Pulmonary artery endothelial cell (primary cell): ENCODE results near the gene PLXNB3. TPM values are rescaled to one million over a fixed set of nuclear protein-coding genes. Genes with fewer than 3 reads are reported as not detected.

ENCODE experiments used
- DNase-seq: peaks from one replicate; pipeline ENCODE4 v3.0.0-alpha.2; 2011; ENCODE audit warnings: low read depth, low spot score
- total RNA-seq: library from RNA; depleted of rRNA; stranded (reverse); fragments of >200 nt; gene quantifications from 2 replicates; pipeline ENCODE4 v1.2.3, GENCODE V29; 2014

The PLXNB3 gene
- total RNA-seq, 1 donor from 2014 or later = 5.5 TPM

DNA sequence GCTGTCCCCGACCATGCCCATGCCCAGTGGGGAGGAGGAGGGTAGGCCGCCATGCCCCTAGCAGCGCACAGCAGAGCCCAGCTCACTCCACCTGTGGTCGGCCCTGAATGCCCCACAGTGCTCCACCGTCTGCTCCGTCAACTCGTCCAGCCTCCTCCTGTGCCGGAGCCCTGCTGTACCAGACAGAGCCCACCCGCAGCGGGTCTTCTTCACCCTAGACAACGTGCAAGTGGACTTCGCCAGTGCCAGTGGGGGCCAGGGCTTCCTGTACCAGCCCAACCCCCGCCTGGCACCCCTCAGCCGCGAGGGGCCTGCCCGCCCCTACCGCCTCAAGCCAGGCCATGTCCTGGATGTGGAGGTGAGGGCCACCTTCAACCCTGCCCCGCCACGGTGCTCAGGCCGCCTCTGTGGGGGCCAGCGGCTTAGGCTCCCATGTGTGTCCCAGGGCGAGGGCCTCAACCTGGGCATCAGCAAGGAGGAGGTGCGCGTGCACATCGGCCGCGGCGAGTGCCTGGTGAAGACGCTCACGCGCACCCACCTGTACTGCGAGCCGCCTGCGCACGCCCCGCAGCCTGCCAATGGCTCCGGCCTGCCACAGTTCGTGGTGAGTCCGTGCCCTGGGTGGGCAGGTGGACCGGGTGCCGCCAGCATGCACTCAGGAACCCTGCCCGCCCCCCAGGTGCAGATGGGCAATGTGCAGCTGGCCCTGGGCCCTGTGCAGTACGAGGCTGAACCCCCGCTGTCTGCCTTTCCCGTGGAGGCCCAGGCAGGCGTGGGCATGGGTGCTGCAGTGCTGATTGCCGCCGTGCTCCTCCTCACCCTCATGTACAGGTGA is 9.9 kb downstream of the PLXNB3 start:
- DNase-seq = no peak

GRCh38 chrX:153774576-153775292 is 10.7 kb downstream of the PLXNB3 start:
- DNase-seq = no peak

DNA sequence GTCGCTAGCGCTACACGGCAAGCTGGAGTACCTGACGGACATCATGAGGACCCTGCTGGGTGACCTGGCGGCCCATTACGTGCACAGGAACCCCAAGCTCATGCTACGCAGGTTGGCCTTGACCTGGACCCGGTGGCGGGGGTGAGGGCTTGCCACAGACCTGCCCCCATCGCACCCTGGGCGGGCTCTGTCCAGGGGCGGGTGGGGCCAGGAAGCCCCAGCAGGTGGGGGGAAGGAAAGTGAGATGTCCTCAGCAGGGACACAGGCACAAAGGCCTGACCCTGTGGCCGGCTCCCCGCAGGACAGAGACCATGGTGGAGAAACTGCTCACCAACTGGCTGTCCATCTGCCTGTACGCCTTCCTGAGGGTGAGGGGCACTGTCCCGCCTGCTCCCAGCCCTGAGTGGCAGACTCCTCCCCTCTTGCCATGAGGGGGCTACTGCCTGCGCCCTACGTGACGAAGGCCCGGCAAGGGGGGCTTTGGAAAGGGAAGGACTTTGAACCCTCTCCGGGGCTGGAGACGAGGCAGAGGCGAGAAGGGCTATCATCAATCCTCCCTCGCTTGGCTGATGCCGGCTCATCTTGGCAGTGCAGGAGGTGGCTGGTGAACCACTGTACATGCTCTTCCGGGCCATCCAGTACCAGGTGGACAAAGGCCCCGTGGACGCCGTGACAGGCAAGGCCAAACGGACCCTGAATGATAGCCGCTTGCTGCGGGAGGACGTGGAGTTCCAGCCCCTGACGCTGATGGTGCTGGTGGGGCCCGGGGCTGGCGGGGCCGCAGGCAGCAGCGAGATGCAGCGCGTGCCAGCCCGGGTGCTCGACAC is 11.5 kb downstream of the PLXNB3 start:
- DNase-seq = no peak

DNA sequence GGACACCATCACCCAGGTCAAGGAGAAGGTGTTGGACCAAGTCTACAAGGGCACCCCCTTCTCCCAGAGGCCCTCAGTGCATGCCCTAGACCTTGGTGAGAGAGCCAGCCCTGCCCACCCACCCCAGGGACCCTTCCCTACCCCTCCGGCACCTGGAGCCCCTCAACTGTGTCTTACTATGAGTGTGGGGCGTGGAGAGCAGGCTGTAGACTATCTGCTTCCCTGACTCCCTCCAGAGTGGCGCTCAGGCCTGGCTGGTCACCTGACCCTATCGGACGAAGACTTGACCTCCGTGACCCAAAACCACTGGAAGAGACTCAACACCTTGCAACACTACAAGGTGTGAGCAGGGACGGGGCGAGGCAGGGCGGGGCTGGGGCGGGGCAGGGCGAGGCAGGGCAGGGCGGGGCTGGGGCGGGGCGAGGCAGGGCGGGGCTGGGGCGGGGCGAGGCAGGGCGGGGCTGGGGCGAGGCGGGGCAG is 12.1 kb downstream of the PLXNB3 start:
- DNase-seq = no peak

DNA sequence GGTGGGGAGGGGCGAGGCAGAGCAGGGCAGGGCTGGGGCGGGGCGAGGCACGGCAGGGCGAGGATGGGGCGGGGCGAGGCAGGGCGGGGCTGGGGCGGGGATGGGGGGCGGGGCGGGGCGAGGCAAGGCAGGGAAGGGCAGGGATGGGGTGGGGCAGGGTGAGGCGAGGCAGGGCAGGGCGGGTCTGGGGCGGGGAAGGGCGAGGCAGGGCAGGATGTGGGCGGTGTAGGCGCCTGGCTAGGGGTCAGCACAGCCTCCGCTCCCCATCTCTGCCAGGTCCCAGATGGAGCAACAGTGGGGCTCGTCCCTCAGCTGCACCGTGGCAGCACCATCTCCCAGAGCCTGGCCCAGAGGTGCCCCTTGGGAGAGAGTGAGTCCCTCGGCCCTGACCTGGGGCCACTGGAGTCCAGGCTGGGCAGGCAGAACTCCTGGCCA is 12.6 kb downstream of the PLXNB3 start:
- DNase-seq = no peak

DNA sequence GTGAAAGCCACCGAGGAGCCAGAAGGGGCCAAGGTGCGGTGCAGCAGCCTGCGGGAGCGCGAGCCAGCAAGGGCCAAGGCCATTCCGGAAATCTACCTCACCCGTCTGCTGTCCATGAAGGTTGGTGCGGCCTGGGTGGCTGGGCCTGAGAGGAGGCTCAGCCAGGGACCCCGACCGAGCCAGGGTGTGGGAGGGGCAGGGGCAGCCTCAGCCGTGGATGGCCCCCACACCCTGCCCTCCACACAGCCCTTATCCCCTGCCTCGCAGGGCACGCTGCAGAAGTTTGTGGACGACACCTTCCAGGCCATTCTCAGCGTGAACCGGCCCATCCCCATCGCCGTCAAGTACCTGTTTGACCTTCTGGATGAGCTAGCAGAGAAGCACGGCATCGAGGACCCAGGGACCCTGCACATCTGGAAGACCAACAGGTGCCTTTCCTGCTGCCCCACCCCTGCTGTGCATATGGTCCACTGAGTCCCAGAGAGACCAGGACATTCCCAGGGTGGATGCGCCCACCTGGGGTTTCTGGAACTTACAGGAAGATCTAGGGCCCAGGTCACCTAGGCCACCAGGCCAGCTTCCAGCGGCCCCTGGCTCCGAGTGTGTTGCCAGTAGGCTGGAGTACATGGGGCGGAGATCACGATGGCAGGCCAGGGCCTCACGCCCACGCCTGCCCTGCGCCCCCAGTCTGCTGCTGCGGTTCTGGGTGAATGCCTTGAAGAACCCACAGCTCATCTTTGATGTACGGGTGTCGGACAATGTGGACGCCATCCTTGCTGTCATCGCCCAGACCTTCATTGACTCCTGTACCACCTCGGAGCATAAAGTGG is 13.4 kb downstream of the PLXNB3 start:
- no peak for DNase-seq

- DNase-seq = no peak
Measured at GRCh38 chrX:153778181-153778580, 14.1 kb downstream of the PLXNB3 start.

- DNase-seq = no peak
Measured at GRCh38 chrX:153778684-153779101, 14.6 kb downstream of the PLXNB3 start.

GRCh38 chrX:153779891-153780677 is 16.0 kb downstream of the PLXNB3 start:
- no peak for DNase-seq

GRCh38 chrX:153780678-153781427 is 16.8 kb downstream of the PLXNB3 start, which contains the start of gene SRPK3:
TSS of gene SRPK3 (plus strand) at chrX:153781041. CDS start at chrX:153781087, 46 bp downstream.
- no peak for DNase-seq

DNA sequence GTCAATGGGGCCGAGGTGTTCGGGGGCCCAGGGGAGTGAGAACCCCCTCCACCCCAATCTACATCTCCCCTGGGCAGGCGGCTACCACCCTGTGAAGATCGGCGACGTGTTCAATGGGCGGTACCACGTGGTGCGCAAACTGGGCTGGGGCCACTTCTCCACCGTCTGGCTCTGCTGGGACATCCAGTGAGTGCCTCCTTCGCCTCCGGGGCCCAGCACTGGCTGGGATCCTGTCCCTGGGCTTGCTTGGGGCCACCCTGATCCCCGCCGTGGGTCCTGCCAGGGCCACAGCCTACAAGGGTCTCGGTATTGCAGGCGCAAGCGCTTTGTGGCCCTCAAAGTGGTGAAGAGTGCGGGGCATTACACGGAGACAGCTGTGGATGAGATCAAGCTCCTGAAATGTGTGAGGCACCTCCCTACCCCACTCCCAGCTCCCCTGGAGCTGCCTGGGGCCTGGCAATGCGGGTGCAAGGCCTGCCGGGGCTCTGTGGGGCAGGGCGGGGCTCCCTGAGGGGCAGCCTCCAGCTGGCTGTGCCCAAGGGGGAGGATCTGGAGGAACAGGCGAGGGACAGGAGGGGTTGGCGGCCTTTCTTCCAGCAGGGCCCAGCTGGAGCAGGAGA is 17.5 kb downstream of the PLXNB3 start:
- no peak for DNase-seq

DNA sequence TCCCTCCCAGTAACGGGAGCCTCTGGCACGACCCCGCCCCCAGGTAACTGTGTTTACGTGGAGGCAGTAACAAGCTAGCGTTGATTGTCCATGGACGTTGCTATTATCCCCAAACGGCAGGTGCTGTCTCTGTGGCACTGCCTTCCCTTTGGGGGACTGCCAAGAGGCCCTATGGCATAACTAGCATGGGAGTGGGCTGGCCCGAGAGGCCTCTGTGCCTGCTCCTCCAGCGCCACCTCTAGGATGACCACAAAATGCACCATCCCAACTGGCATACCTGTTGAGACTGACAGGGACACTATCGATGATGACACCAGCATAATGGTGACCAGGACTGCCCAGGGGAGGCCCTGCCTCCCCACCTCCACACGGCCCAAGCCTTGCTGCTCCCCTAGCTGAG is 18.3 kb downstream of the PLXNB3 start:
- DNase-seq = no peak

- no peak for DNase-seq
Measured at GRCh38 chrX:153782871-153783270, 18.8 kb downstream of the PLXNB3 start.

DNA sequence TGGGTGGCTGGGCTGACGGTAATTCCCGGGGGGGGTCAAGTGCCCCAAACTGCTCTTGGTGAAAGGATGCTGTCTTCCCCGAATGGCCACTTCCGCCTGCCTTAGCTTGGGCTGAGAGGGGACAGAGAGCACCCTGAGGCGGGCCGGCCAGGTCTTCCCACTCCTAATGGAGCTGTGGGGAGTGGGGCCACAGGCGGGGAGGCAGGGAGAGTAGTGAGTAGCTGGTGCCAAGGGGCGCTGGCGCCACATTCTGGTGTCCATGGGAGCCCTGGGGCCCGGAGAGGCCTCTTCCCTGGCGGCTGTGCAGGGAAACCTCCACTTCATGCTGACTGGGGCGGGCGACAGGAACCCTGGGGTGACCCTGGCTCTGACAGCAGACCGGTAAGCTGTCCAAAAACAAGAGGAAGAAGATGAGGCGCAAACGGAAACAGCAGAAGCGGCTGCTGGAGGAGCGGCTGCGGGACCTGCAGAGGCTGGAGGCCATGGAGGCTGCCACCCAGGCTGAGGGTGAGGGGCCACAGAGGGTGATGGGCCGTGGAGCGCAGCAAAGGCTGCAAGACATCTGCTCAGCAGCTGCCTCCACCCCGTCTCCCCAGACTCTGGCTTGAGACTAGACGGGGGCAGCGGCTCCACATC is 19.4 kb downstream of the PLXNB3 start:
- DNase-seq = no peak

DNA sequence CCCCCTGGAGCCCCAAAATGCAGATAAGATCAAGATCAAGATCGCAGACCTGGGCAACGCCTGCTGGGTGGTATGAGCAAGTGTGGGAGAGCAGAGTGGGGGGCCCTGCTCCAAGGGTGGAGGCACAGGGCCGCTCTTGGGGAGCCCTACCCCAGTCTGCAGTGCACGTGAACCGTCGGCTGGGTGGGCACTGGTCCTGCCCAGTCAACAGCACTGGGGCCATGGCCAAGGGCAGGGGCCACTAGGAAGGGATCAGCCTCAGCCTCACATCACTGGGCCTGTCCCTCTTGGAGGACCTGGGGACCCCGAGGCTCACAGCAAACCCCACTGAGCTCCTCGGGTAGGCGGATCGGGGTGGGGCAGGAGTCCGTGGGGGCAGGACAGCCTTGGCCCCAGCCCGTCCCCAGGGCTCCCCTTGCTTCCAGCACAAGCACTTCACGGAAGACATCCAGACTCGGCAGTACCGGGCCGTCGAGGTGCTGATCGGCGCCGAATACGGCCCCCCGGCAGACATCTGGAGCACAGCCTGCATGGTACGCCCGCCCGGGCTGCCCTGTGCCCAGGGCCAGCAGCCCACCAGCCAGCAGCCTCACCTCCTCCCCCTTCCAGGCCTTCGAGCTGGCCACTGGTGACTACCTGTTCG is 20.4 kb downstream of the PLXNB3 start:
- no peak for DNase-seq

DNA sequence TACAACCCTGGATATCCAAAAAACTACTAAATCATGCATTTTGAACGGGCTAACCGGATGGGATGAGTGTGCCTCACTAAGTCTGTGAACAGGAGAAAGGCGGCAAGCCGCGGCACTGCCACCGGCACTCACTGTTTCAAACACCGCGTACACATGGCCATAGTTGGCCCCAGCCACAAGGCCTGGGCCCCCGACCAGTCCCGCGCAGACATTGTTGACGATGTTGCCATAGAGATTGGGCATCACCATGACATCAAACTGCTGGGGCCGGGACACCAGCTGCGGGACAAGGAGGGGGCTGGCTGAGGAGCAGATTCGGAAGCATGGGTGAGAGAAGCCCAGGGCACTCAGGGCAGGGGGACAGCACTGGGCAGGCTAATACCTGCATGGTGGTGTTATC is 22.6 kb downstream of the PLXNB3 start:
- DNase-seq = no peak

GRCh38 chrX:153789654-153790053 is 25.6 kb downstream of the PLXNB3 start:
- DNase-seq = no peak
